A549 (cell line): Measurements from ENCODE around the gene FAM120C.

Experiments used
- FOSL2 ChIP-seq, 2 experiments: fragments of 450-650 bp in 1 of 2; fragments of >200 bp in 1 of 2; sonication (Bioruptor Twin) in 1 of 2; formaldehyde crosslinking; IDR thresholded peaks; 2 replicates each; pipeline versions ENCODE4 v1.5.0 to v1.6.1; 2016 to 2020; ENCODE audit warnings: mild to moderate bottlenecking in 1 of 2, moderate library complexity in 1 of 2
- JUN ChIP-seq, 2 experiments: fragments of >200 bp; sonication (Bioruptor Twin); formaldehyde crosslinking; IDR thresholded peaks; 2 replicates in 1 of 2; 3 replicates in 1 of 2; pipeline ENCODE4 v1.6.1; 2016 to 2017
- JUNB ChIP-seq: fragments of >200 bp; sonication (Bioruptor Twin); formaldehyde crosslinking; IDR thresholded peaks from 2 replicates; pipeline ENCODE4 v1.6.1; 2016
- POLR2A ChIP-seq: IDR thresholded peaks from 2 replicates; pipeline ENCODE4 v1.6.1; 2012; ENCODE audit warnings: mild to moderate bottlenecking, low read length
- RAD21 ChIP-seq, 2 experiments: fragments of >200 bp in 1 of 2; sonication (Bioruptor Twin) in 1 of 2; formaldehyde crosslinking in 1 of 2; IDR thresholded peaks in 1 of 2; conservative IDR thresholded peaks in 1 of 2; 2 replicates in 1 of 2; 3 replicates in 1 of 2; pipeline ENCODE4 v1.6.1; 2012 to 2018; ENCODE audit warnings: inconsistent platforms in 1 of 2
- RFX5 ChIP-seq: fragments of 450-650 bp; IDR thresholded peaks from 2 replicates; pipeline ENCODE4 v1.7.1; 2014; ENCODE audit warnings: antibody characterized with exemption, mild to moderate bottlenecking, moderate library complexity
- SMC3 ChIP-seq: fragments of >200 bp; sonication (Bioruptor Twin); formaldehyde crosslinking; IDR thresholded peaks from 3 replicates; pipeline ENCODE4 v1.6.1; 2018; ENCODE audit warnings: inconsistent platforms
- ZNF302 ChIP-seq: fragments of 250-450 bp; sonication (Bioruptor Pico); IDR thresholded peaks from 2 replicates; pipeline ENCODE4 v1.9.0; 2021; ENCODE audit warnings: inconsistent platforms, mild to moderate bottlenecking, moderate library complexity
- TF ChIP-seq, protein P1 (sequence below): fragments of >200 bp; sonication (Bioruptor Twin); formaldehyde crosslinking; IDR thresholded peaks from 3 replicates; pipeline ENCODE4 v1.5.1; 2016
- TF ChIP-seq, protein P2 (sequence below): fragments of 200-600 bp; sonication (generic); IDR thresholded peaks from 2 replicates; pipeline ENCODE4 v1.6.1; 2016; ENCODE audit warnings: antibody characterized with exemption, mild to moderate bottlenecking, moderate library complexity
- TF ChIP-seq, protein P3 (sequence below): IDR thresholded peaks from 2 replicates; pipeline ENCODE4 v1.6.1; 2012
- TF ChIP-seq, protein P4 (sequence below): fragments of 250-450 bp; sonication (Bioruptor Pico); IDR thresholded peaks from 2 replicates; pipeline ENCODE4 v1.5.0; 2021; ENCODE audit warnings: mild to moderate bottlenecking, moderate library complexity, borderline replicate concordance
- TF ChIP-seq, protein P5 (sequence below): fragments of 150-350 bp; IDR thresholded peaks from 2 replicates; pipeline ENCODE4 v1.6.1; 2014; ENCODE audit warnings: low read depth, mild to moderate bottlenecking, low read length

DNA sequence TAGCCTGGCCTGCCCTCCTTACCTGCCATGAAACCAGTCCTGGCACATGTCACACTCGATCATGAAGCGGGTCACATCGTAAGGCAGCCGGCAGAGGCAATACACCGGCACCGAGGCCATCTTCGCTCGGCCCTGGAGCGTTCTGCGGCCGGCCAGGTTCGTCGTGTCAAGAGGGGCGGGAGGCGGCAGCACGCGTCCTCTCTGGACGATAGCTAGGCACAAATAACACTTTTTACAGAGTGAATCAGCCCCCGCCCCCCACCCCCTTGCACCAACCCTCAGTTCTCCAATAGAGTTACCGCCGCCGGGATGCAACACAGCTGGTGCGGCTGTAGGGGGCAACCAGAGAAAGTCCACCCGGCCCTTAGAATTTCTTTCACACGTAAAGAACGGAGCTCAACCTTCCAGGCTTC lies 140.4 kb downstream of the FAM120C start:
- TF ChIP-seq, protein P1, sequence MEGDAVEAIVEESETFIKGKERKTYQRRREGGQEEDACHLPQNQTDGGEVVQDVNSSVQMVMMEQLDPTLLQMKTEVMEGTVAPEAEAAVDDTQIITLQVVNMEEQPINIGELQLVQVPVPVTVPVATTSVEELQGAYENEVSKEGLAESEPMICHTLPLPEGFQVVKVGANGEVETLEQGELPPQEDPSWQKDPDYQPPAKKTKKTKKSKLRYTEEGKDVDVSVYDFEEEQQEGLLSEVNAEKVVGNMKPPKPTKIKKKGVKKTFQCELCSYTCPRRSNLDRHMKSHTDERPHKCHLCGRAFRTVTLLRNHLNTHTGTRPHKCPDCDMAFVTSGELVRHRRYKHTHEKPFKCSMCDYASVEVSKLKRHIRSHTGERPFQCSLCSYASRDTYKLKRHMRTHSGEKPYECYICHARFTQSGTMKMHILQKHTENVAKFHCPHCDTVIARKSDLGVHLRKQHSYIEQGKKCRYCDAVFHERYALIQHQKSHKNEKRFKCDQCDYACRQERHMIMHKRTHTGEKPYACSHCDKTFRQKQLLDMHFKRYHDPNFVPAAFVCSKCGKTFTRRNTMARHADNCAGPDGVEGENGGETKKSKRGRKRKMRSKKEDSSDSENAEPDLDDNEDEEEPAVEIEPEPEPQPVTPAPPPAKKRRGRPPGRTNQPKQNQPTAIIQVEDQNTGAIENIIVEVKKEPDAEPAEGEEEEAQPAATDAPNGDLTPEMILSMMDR = no peak; the same call in 2 of the 3 replicates
- no peak for TF ChIP-seq POLR2A
- TF ChIP-seq, protein P2, sequence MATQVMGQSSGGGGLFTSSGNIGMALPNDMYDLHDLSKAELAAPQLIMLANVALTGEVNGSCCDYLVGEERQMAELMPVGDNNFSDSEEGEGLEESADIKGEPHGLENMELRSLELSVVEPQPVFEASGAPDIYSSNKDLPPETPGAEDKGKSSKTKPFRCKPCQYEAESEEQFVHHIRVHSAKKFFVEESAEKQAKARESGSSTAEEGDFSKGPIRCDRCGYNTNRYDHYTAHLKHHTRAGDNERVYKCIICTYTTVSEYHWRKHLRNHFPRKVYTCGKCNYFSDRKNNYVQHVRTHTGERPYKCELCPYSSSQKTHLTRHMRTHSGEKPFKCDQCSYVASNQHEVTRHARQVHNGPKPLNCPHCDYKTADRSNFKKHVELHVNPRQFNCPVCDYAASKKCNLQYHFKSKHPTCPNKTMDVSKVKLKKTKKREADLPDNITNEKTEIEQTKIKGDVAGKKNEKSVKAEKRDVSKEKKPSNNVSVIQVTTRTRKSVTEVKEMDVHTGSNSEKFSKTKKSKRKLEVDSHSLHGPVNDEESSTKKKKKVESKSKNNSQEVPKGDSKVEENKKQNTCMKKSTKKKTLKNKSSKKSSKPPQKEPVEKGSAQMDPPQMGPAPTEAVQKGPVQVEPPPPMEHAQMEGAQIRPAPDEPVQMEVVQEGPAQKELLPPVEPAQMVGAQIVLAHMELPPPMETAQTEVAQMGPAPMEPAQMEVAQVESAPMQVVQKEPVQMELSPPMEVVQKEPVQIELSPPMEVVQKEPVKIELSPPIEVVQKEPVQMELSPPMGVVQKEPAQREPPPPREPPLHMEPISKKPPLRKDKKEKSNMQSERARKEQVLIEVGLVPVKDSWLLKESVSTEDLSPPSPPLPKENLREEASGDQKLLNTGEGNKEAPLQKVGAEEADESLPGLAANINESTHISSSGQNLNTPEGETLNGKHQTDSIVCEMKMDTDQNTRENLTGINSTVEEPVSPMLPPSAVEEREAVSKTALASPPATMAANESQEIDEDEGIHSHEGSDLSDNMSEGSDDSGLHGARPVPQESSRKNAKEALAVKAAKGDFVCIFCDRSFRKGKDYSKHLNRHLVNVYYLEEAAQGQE = no peak
- TF ChIP-seq, protein P3, sequence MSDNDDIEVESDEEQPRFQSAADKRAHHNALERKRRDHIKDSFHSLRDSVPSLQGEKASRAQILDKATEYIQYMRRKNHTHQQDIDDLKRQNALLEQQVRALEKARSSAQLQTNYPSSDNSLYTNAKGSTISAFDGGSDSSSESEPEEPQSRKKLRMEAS = no peak
- TF ChIP-seq, protein P4, sequence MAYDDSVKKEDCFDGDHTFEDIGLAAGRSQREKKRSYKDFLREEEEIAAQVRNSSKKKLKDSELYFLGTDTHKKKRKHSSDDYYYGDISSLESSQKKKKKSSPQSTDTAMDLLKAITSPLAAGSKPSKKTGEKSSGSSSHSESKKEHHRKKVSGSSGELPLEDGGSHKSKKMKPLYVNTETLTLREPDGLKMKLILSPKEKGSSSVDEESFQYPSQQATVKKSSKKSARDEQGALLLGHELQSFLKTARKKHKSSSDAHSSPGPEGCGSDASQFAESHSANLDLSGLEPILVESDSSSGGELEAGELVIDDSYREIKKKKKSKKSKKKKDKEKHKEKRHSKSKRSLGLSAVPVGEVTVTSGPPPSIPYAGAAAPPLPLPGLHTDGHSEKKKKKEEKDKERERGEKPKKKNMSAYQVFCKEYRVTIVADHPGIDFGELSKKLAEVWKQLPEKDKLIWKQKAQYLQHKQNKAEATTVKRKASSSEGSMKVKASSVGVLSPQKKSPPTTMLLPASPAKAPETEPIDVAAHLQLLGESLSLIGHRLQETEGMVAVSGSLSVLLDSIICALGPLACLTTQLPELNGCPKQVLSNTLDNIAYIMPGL (CRISPR knock-in tag) = no peak
- no peak for TF ChIP-seq FOSL2 (IDR thresholded peaks at IDR 0.05)
- TF ChIP-seq FOSL2 (CRISPR knock-in tag; IDR thresholded peaks at IDR 0.05) = no peak
- TF ChIP-seq JUN (IDR thresholded peaks at IDR 0.05) = no peak
- TF ChIP-seq SMC3 = no peak
- peak; percentile 13 to 23; a peak in 2 of 5 replicates for TF ChIP-seq RAD21 (conservative IDR thresholded peaks at IDR 0.05 in 1 of 2, IDR thresholded peaks at IDR 0.05 in 1 of 2)
- TF ChIP-seq RFX5 = no peak
- TF ChIP-seq, protein P5, sequence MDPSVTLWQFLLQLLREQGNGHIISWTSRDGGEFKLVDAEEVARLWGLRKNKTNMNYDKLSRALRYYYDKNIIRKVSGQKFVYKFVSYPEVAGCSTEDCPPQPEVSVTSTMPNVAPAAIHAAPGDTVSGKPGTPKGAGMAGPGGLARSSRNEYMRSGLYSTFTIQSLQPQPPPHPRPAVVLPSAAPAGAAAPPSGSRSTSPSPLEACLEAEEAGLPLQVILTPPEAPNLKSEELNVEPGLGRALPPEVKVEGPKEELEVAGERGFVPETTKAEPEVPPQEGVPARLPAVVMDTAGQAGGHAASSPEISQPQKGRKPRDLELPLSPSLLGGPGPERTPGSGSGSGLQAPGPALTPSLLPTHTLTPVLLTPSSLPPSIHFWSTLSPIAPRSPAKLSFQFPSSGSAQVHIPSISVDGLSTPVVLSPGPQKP = no peak
- TF ChIP-seq ZNF302 = no peak
- TF ChIP-seq JUNB = no peak
